DMS 273 treated with DMSO at 0.1 percent for 48 hours (cell line): Measurements from ENCODE around the gene SLC2A6.
A peak's percentile ranks its signal among the peaks of the same experiment; 100 is the strongest.

ENCODE experiments used
- DNase-seq: peaks from one replicate; lab custom pipeline; 2025; lab: John Stamatoyannopoulos, UW

Gene SLC2A6

GRCh38 chr9:133515615-133516255 lies 36.8 kb upstream of the SLC2A6 start:
- DNase-seq, result no peak

- no peak for DNase-seq
Measured at GRCh38 chr9:133515240-133515610, 36.3 kb upstream of the SLC2A6 start.

GRCh38 chr9:133514460-133515239 lies 35.8 kb upstream of the SLC2A6 start:
- DNase-seq, result peak; percentile 40

- DNase-seq, result no peak
Measured at GRCh38 chr9:133513214-133514100, 34.6 kb upstream of the SLC2A6 start.

- DNase-seq, result no peak
Measured at GRCh38 chr9:133512253-133513213, 33.6 kb upstream of the SLC2A6 start.

GRCh38 chr9:133511607-133512006 lies 32.7 kb upstream of the SLC2A6 start:
- DNase-seq, result no peak

GRCh38 chr9:133510926-133511505 lies 32.1 kb upstream of the SLC2A6 start:
- DNase-seq, result no peak

GRCh38 chr9:133509179-133510083 lies 30.5 kb upstream of the SLC2A6 start:
- DNase-seq, result no peak

GRCh38 chr9:133508046-133508445 lies 29.1 kb upstream of the SLC2A6 start:
- DNase-seq, result no peak

GRCh38 chr9:133507246-133507965 lies 28.5 kb upstream of the SLC2A6 start:
- no peak for DNase-seq

GRCh38 chr9:133506653-133507038 lies 27.7 kb upstream of the SLC2A6 start:
- no peak for DNase-seq

GRCh38 chr9:133505901-133506652 lies 27.2 kb upstream of the SLC2A6 start:
- DNase-seq, result no peak

GRCh38 chr9:133505186-133505830 lies 26.4 kb upstream of the SLC2A6 start:
- no peak for DNase-seq

- no peak for DNase-seq
Measured at GRCh38 chr9:133502112-133502511, 23.2 kb upstream of the SLC2A6 start.

GRCh38 chr9:133499892-133500270 lies 21.0 kb upstream of the SLC2A6 start:
- no peak for DNase-seq

- no peak for DNase-seq
Measured at GRCh38 chr9:133499132-133499891, 20.4 kb upstream of the SLC2A6 start.
